Cardiac fibroblast (primary cell): Measurements from ENCODE around the gene KRT37.

Experiments
- DNase-seq, 2 donors: peaks; one replicate each; pipeline versions ENCODE4 v3.0.0 to v3.0.0-alpha.2; 2010; ENCODE audit warnings: low read depth in 2 of 2
- H3K4me3 ChIP-seq, 2 donors: replicated peaks in 1 of 2; 1 replicate in 1 of 2; 2 replicates in 1 of 2; pipeline ENCODE4 v1.5.1; 2011; ENCODE audit warnings: low read depth in 2 of 2, low read length in 2 of 2, mild to moderate bottlenecking in 2 of 2, moderate library complexity in 1 of 2
- CTCF ChIP-seq: IDR thresholded peaks from one replicate; pipeline ENCODE4 v1.5.1; 2011; ENCODE audit warnings: low read depth, mild to moderate bottlenecking, low read length, inconsistent platforms

KRT37 gene

GRCh38 chr17:41462705-41463104, 38.3 kb upstream of the KRT37 start:
- no peak overlapping the region for H3K4me3 ChIP-seq
- DNase-seq: no peak
- no peak for TF ChIP-seq CTCF

- DNase-seq: no peak
Observed at GRCh38 chr17:41457676-41458075, 33.3 kb upstream of the KRT37 start.

GRCh38 chr17:41456204-41456603, 31.8 kb upstream of the KRT37 start:
- peak; percentile 15 for TF ChIP-seq CTCF
- no peak for DNase-seq

More at GRCh38 chr17:41457676-41458075, 33.3 kb upstream of the KRT37 start:
- no peak overlapping the region for H3K4me3 ChIP-seq
- no peak for TF ChIP-seq CTCF

GRCh38 chr17:41455236-41455635, 30.9 kb upstream of the KRT37 start:
- H3K4me3 ChIP-seq: no peak overlapping the region
- TF ChIP-seq CTCF: no peak
- DNase-seq: peak in 1 of 2 donors; percentile 43

More at GRCh38 chr17:41456204-41456603, 31.8 kb upstream of the KRT37 start:
- H3K4me3 ChIP-seq: no peak overlapping the region

GRCh38 chr17:41453066-41453465, 28.7 kb upstream of the KRT37 start:
- H3K4me3 ChIP-seq: no peak overlapping the region
- no peak for TF ChIP-seq CTCF
- DNase-seq: no peak

- DNase-seq: no peak
- no peak overlapping the region for H3K4me3 ChIP-seq
- no peak for TF ChIP-seq CTCF
Observed at GRCh38 chr17:41452281-41452680, 27.9 kb upstream of the KRT37 start.

GRCh38 chr17:41451154-41451728, 26.9 kb upstream of the KRT37 start:
- DNase-seq: peak in 1 of 2 donors; percentile 9
- no peak for TF ChIP-seq CTCF
- H3K4me3 ChIP-seq: no peak overlapping the region
